CD4-positive, alpha-beta T cell treated with Interleukin-17A for 4 hours (primary cell): ENCODE data around the gene OR5H2.
"Not testable (repeated sequence)": the region's sequence is repeated elsewhere in the genome, so short reads cannot be mapped to it uniquely, and the experiment has no call there.

Source experiments
- DNase-seq: peaks from one replicate; pipeline ENCODE4 v3.0.0-alpha.2; 2020; ENCODE audit warnings: mixed read lengths

The OR5H2 gene

DNA sequence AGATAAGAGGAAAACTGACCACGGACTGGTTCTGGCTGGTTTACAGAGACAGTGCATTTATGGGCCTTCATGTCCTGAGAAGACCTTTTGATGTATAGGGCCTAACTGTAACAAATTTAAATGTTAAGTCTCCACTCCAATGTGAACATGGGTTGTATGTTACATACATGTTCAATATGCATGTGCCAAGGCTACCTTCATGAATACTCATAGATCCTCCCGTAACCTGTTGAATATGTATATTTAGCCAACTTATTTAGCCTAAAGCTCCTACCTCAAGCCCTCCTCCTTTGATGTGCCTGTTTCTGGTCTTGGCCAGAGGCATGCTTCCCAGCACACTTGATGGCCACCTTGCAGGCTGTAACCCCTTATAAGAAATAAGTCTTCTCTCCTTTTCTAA lies at the start of gene OR5H2:
OR5H2 (plus strand) TSS at position 301 of the 400 bp plus-strand sequence. CDS start 398 bp downstream, outside the sequence.
- no peak for DNase-seq

DNA sequence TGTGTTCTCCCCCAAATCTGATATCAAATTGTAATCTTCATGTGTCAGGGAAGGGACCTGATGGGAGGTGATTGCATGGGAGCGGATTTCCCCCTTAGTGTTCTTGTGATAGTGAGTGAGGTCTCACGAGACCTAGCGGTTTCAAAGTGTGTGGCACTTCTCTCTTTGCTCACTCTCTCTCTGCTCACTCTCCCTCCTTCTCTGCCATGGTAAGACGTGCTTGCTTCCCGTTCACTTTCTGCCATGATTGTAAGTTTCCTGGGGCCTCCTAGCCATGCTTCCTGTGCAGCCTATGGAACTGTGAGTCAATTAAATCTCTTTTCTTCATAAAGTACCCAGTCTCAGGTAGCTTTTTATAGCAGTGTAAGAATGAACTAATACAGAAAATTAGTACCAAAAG lies 48.8 kb upstream of the OR5H2 start:
- no peak for DNase-seq

DNA sequence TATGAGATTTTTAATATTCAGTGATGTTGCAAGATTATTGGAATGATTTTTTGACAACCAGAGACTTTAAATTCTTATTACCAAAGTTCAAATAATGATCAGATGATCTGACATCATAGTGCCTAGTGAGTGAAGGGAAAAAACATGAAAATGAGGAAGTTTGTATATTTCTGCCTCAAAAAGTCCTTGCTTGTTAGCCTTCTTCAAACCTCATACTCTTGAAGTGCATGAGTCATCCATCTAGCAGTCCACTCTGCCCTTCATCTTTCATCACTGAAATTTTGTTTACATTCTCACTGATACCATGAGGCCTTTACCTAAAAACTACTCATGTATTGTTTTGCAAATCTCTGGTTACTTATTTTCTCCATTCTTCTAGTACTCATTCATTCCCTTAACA lies 42.2 kb upstream of the OR5H2 start:
- DNase-seq = no peak

DNA sequence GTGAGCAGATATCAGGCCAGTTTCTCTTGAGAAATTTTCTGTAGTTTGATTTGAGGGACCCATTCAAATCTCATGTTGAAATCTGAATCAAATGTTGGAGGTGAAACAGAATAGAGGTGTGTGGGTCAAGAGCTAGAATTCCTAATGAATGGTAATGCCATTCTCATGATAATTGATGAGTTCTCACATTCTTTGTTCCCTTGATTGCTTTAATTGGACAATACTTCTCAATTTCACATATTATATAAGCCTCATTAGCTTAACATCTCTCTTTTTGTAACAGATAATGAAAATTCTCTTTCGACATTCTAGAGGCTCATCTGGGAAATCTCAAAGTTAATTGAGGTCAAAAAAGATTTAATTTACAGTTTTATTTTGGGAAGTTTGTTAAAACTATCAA lies 40.1 kb upstream of the OR5H2 start:
- DNase-seq = no peak

DNA sequence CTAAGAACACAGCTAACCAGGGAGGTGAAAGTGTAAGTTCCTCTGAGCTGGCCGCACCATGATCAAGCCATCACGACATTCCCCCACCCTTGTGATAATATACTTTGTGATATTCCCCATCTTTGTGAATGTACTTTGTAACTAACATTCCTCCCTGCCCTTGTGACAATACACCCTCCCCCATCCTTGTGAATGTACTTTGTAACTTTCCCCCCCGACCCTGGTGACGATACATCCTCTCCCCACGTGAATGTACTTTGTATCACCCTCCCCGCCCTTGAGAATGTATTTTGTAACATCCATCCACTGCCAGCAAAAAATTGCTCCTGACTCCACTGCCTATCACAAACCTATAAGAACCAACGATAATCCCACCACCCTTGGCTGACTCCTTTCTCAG lies 38.5 kb upstream of the OR5H2 start:
- DNase-seq = no peak

DNA sequence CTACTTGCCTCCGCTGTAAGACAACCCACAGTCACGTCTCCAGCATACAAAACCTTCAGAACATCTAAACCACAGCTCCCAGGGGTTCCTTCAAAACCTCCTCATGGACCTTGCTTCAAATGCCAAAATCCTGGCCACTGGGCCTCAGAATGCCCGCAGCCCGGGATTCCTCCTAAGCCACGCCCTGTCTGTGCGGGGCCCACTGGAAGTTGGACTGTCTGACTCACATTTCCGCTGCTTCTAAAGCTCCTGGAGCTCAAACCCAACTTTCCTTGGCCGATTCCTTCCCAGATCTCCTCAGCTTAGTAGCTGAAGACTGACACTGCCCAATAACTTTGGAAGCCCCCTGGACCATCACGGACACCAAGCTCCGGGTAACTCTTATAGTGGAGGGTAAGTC lies 36.2 kb upstream of the OR5H2 start:
- DNase-seq = no peak

DNA sequence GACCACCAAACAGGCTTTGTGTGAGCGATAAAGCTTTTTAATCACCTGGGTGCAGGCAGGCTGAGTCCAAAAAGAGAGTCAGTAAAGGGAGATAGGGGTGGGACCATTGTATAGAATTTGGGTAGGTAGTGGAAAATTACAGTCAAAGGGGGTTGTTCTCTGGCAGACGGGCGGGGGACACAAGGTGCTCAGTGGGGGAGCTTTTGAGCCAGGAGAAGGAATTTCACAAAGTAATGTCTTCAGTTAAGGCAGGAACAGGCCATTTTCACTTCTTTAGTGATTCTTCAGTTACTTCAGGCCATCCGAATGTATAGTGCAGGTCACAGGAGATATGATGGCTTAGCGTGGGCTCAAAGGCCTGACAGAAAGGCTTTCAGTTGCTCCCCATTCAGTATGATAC lies 26.3 kb upstream of the OR5H2 start:
- not testable (repeated sequence) for DNase-seq

DNA sequence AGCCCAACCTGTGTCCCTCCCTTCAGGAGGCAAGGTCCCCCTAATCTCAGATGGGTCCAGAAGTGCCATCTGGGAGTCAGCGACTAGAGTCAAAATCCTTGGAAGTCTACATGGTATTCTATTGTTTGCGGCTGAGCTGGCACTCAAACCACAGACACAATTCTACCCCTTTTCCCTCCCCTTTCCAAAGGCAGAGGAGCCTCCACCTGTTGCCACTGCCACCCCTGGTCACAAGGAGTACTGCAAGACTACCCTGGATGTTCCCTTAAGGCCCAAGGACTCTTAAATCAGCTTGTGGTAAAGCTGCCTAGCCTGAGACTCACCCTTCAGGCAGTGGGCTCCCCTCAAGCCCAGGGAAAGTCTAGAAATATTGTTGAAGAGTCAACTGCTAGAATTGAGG lies 22.6 kb upstream of the OR5H2 start:
- DNase-seq = no peak

DNA sequence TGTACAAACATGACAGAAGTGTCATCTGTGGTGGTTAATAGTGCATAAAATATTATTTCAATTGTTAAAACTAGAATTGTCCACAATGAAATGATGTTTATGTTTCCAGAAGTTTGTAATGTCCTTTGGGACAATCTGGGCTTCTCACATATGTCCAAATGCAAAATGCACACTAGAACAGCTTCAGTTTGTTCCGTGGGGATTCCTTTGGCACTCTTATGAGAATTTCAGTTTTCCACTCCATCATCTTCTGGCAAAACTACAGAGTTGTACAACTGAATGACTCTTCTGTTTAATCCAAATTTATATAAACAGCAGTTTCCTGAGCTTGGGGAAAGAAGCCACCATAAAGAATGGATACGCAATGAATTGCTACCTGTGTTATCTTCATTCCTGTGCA lies 20.3 kb upstream of the OR5H2 start:
- no peak for DNase-seq

DNA sequence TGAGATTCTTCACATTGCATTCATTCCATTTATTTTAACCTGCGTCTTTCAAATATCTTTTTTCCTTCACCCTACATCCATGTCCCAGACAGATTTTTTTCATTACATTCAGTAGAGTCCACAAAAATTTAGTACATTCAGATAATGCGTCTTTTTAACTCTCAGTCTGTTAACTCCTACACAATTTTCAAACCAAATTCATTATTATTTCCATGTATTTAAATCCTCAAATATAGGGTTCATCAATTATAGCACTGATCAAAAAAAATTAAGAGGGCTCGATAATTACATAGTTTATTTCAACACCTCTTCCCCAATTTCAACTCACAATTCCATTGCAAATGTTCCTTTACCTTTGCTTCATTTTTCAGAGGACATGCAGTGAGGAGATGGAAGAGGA lies 18.4 kb upstream of the OR5H2 start, which contains the start of gene OR5H6:
OR5H6 (plus strand) TSS at position 301 of the 400 bp plus-strand sequence; CDS start at position 390, 89 bp downstream.
- no peak for DNase-seq

DNA sequence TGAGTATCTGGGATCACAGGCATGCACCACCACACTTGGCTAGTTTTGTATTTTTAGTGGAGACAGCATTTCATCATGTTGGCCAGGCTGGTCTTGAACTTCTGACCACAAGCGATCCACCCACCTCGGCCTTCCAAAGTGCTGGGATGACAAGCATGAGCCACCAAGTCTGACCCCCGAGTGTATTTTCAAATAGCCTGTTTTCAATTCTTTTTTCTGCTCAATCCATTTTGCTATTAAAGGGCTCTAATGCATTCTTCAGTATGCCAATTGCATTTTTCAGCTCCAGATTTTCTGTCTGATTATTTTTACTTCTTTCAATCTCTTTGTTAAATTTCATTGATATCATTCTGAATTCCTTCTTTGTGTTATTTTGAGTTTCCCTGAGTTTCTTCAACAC lies 12.5 kb upstream of the OR5H2 start:
- no peak for DNase-seq

DNA sequence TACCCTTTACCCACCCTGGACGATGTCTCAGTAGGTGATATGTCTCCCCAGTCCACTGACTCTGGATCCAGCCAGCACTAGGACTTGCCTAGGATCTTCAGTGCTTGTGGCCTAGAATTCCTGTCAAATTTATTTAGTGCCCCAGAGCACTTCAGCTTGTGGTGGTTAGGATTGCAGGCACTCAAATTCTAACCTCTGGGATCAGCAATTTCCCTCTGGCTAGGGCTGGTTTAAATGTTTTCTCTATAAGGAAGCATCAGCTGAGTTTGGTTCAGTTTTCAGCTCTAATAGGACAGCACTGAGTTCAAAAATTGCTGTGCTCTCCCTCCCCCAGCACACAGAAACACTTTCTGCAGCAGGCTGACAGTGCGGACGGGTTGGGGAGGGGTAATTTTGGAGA lies 10.2 kb upstream of the OR5H2 start:
- no peak for DNase-seq

DNA sequence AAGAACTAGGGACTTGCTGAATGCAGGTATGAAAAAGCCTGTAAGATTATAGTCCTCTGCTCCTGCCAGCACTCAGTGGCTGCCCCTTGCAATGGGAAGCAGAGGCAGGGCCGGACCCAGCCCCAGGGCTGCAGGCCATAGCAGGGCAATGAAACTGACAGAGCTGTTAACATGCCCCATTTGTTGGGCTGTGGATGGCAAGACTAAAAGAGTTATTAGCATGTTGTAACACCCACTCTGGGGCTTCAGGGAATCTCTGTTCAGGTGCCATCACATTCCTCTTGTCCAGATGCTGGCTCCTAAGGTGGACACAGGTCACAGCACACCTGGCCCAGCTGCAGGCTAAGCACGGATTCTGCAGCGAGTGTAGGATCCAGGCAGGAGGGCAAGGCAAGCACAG lies 7.4 kb upstream of the OR5H2 start:
- no peak for DNase-seq

DNA sequence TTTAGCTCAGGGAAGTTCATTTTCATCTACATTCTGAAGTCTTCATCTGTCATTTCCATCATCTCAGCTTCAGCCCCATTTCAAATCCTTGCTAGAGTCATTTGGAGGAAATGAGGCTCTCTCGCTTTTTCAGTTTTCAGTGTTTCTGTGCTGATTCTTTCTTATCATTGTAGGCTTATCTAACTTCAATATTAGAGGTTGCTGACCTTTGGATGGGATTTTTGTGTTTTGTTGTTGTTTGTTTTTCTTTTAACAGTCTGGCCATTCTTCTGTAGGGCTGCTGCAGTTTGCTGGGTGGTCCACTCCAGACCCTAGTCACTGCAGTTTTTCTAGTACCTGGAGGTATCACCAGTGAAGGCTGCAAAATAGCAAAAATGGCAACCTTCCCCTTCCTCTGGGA lies 8.6 kb downstream of the OR5H2 start:
- DNase-seq = no peak

DNA sequence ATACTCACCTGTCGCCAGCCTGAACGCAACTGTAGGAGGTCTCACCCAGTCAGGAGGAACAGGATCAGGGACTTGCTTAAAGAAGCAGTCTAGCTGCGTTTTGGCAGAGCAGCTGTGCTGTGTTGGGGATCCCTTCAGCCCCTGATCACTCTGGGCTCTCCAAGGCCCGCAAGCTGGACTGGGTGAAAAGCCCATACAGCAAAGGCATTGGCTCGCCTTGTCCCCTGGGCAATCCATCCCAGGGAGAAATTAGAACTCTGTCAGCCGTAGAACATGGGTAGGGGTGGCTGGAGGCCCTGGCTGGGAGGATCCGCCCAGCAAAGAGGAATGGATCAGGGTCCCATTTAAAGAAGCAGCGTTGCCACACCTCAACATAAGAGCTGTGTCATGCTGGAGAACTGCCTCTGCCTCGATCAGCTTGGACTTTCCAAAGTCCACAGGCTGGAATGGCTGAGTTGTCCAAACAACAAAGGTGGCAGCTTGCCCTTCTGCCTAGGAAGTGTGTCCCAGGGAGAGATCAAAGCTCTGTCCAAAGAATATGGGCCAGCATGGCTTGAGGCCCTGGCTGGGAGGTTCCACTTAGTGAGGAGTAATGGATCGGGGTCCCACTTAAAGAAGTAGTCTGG lies 9.1 kb downstream of the OR5H2 start:
- DNase-seq = no peak

DNA sequence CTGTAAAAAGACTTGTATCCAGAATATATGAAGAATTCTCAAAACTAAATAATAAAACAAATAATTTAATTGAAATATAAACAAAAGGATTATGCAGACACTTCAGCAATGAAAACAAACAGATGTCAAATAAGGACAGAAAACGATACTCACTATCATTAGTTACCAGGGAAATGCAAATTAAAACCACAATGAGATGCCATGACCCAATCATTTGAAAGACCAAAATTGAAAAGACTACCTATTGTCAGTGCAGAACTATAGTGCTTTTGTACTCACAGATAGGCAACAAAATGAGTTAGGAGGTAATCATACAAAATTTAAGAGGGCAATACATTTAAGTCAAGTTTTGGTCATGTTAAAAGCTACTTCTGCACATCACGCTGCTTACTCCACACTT lies 39.8 kb downstream of the OR5H2 start:
- no peak for DNase-seq

DNA sequence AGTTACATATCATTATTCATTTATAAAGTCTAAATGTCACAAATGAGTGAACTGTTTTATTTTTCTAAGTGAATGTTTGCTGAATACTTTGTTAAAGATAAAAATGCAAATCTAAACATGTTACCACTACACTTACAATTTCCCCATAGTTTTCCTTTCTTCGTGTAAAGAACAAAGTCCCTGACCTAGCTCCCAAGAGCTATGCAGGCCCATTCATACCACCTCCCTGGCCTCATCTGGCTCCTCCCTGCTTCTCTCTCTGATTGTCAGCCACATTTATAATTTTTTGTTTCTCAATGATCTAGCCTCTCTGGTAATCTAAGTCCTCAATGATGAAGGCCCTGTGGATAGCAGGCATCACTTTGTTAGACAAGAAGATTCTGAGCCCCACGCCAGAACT lies 40.4 kb downstream of the OR5H2 start:
- no peak for DNase-seq

DNA sequence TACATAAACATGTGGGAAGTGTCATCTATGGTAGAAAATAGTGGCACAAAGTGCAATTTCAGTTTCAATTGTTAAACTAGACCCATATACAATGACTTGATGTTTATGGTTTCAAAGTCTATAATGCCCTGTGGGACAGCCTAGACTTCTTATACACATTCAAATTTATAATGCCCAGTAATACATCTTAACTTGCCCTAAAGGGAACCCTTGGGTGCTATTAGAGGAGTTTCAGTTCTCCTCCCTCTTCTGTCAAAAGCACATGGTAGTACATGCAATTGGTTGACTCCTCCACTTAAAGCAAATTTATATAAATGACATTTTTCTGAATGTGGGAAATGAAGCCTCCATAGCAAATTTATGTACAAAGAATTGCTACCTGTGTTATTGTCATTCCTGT lies 41.1 kb downstream of the OR5H2 start:
- no peak for DNase-seq

DNA sequence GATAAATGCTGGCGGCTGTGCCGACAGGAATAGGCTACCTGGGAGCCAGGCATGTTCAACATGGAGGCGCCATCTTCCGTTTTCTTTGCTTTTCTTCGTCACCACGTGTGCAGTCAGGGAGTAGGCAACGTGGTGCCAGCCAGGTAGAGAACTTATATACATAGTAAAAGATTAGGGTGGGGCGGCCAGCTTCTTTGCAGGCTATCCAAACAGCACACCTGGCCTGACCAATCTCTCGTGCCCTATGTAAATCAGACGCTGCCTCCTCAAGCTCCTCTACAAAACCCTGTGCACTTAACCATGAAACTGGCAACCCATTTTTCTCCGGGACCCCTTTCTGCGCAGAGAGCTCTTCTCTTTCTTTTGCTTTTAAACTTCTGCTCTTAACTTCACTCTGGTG lies 42.8 kb downstream of the OR5H2 start:
- no peak for DNase-seq

DNA sequence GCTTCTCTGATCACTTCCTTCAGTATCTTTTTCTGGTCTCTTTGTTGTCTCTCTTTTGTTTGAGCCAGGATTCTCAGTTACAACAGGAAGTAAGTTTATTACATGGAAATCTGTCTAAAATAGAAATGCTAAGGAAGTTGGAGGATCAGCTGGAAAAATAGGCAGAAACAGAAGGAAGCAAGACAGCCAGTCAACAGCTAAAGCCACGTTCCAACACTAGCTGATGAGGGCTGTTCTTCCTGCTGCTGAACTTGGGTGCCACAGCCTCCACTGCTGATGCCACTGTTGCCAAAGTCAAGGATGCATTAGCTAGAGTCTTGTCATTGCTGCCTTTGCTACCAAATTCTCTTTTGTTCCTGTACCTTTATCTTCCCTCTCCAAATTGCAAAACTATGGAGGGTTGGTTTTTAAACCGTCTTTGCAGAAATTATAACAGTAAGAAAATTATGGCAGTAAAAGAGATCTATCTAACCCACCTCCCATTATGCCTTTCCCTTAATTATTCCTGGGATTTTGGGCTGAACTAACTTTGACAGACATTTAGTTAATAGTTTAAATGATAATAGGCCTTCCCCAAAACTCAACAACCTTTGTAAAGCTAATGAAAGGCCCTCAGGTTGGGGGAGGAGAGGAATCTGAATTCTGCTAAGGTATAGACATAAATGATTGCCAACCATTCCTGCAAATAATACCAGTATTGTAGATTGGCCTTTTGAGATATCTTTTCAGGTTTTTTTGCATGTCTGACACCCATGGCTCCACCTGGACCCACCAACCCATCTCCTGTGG lies 44.0 kb downstream of the OR5H2 start:
- DNase-seq = no peak

DNA sequence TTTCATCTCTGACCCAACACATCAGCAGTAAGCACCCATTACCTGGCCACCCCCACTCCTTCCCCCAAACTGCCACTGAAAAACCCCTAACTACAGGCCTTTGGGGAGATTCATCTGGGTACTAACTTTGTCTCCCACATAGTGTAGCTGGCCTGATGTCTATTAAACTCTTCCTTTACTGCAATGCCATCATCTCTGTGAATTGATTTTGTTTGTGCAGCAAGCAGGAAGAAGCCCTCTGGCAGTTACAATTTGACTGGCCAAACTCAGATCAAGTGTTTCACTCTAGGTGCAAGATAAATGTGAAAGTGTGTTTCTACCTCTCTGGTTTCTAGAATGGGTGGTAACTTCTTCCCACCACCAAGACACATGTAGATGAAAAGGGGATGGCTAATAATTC lies 44.6 kb downstream of the OR5H2 start:
- DNase-seq = no peak

DNA sequence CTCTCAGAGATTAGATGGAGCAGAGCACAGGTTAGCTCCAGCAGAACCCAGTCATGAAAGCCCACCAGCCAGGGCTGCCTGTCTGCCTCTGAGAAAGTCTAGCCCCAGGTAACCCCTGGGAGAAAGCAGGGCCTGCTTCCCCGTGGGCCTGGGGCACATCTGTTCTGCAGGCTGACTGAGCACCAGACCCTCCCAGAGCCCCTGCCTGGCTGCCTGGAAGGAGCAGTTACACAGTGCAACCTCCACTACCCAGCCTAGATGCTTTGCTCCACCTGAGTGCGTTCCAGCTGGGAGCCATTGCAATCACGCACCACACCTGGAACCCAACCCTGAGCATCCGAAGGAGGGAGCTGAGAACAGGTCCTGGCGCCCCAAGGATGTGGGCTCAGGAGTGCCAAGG lies 46.6 kb downstream of the OR5H2 start:
- no peak for DNase-seq

DNA sequence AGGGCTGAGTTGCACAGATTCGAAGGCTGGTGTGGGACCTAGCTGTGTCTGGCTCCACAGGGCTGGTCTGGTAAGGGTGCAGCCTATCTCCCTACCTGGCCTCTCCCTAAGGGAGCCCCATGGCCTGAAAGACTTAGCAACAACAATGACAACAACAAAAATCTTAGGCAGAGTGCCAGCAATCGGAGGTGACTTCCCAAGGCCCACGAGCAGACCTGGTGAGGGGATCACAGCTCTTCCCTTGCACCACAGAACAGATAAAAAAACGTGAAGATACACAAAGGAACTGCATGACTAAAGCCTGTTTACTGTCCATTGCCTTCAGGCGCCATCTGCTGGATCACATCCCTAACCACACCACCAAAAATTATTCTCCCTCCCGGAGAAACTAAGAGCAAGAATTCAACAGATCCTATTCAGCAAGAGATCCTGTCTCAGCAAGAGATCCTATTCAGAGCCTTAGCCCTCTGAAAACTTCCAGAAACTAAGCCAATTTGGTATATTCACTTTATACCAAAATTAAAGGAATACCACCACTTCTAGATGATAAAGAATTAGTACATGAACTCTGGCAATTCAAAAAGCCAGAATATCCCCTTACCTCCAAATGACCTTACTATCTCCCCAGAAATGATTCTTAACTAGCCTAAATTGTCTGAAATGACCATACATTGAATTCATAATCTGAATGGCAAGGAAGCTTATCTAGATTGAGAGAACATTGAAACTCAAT lies 47.3 kb downstream of the OR5H2 start:
- DNase-seq = peak; percentile 64

DNA sequence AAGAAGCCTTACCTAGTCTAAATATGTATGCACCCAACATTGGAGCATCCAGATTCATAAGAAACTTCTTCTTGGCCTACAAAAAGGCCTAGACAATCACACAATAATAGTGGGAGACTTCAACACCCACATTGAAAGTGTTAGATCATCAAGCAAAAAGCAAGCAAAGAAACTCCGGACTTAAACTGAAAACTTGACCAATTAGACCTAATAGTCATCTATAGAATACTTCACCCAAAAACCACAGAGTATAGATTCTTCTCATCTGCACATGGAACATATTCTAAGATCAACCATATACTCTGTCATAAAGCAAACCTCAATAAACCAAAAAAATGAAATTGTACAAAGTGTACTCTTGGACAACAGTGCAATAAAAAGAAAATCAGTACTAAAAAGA lies 49.0 kb downstream of the OR5H2 start:
- DNase-seq = no peak
